ENCODE data around the gene CMTM6. TPM values are rescaled to one million over a fixed set of nuclear protein-coding genes. Genes with fewer than 3 reads are reported as not detected.
A peak's percentile ranks its signal among the peaks of the same experiment; 100 is the strongest.

The CMTM6 gene
- total and polyA plus RNA-seq, 10 of the 15 experiments (the other 5 are each of a cell fraction or from before 2014, with no cell fraction given): 27.1 to 97.3 (median 61.4) TPM

DNA sequence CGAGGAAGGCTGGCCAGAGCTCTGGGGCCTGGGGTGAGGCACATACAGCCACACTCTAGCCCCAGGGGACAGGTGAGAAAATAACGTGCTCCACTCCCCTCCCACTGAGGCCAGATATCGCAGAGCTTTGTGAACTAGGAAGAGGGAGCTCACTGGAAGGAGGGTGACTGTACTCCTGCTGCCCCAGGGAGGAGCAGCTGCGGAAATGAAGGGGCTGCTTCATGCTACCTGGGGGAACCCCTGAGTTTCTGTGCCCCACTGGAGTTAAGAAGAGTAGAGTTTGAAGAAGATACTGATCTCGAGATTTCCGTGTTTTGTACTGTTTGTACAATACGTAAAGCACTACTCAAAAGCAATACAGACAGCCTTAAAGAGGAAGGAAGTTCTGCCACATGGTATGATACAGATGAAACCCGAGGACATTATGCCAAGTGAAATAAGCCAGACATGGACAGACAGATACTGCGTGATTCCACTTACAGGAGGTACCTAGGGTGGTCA is 44.6 kb downstream of the CMTM6 start (continued):
- peak; percentile 78; the same call in 1 of the 2 replicates for TF ChIP-seq CHD2 (IDR thresholded peaks at IDR 0.05; ENCODE audit: borderline replicate concordance, low read depth, low read length)

DNA sequence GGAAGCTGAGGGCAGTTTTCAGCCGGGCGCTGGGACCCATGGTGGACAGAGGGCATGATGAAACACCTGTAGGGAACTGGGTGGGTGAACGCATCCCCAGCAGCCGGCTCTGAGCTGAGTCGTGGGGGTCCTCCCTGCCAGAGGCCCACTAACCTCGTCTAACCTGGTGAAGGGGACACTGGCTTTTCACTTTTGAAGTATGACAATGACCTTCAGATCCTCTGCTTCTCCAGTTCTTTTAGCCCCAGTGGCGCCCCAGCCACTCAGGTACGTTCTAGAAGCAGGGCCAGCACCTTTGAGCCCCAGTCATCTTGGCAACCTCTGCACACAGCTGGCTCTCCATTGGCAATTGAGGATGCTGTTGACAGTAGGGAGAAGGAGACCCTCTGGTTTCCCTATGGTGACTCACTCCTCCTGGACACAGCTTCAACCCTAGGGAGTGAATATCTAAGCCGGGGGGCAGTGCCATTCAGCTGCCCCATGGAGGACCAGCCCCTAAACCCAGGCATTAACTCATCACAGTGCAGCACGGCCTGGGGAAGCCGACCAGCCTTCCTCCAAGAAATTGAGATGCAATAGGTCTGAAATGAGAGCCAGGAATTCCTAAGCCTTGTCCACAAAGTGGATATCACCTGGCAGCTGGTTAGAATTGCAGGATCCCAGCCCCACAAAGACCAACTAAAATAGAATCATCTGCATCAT is 46.1 kb downstream of the CMTM6 start:
- intact Hi-C loops (cut with micrococcal nuclease; ENCODE audit: unreplicated experiment) (no loop called here), in situ Hi-C loops (cut with MboI) (no loop called here)
- DNase-seq (ENCODE audit: low read depth, low spot score) (no peak), FAIRE-seq (no peak), ATAC-seq (no peak)
- Histone ChIP-seq H3K4me2 (ENCODE audit: control insufficient read depth, insufficient read depth) (peak overlapping the region; percentile 81), H3K27ac (ENCODE audit: control insufficient read depth, insufficient read depth) (no peak overlapping the region), H2AFZ (ENCODE audit: control insufficient read depth, low read depth, low read length) (no peak overlapping the region), H3K36me3 (ENCODE audit: control insufficient read depth in 2 of 2, insufficient read depth in 2 of 2, low read length in 1 of 2) (peaks cover 0 to 4% of the 10 kb centered on the region in 2 experiments; a peak in 1 of 4 replicates), H3K27me3 (replicated peaks in 1 of 2; ENCODE audit: control insufficient read depth in 2 of 2, insufficient read depth in 2 of 2, low read length in 1 of 2) (no peaks in the 10 kb centered on the region; a peak in 1 of 4 replicates), H3K4me3 (no peak overlapping the region), H3K4me1 (ENCODE audit: control insufficient read depth, insufficient read depth, low read length) (peaks cover 37% of the 10 kb centered on the region), H3K9me3 (replicated peaks; ENCODE audit: control insufficient read depth, insufficient read depth, low read length) (no peaks in the 10 kb centered on the region), H3K9ac (ENCODE audit: control insufficient read depth, insufficient read depth, low read length) (no peak overlapping the region), H4K20me1 (ENCODE audit: control insufficient read depth, insufficient read depth) (no peaks in the 10 kb centered on the region), H3K79me2 (ENCODE audit: control insufficient read depth, insufficient read depth, low read length) (no peaks in the 10 kb centered on the region)
- ChIA-PET SMC1A (ENCODE audit: uncharacterized antibody, unreplicated experiment) (interaction anchor here (1.1 to 9.0 kb wide), 11 partner anchors 8 to 82 kb away, joined by 3 to 119 read pairs (median 8); no protein-coding TSS in a partner anchor), RAD21 (ENCODE audit: unreplicated experiment) (interaction anchor here (0.7 to 6.0 kb wide), 14 partner anchors 9 to 81 kb away, joined by 3 to 66 read pairs (median 4); partner anchors contain the start of genes CMTM6 and CMTM7), CTCF (interaction anchor here (1.2 to 7.3 kb wide), 6 partner anchors 11 to 82 kb away, joined by 3 to 41 read pairs (median 8); no protein-coding TSS in a partner anchor), POLR2A (interaction anchor here (1.3 to 3.8 kb wide), 4 partner anchors 13 to 36 kb away, joined by 4 to 20 read pairs (median 6); no protein-coding TSS in a partner anchor)
- 40% methylated on average over 11 of the region's 11 CpGs for WGBS (ENCODE audit: insufficient coverage, insufficient replicate concordance, low lambda C conversion rate, missing lambda C conversion rate)
- TF ChIP-seq NFXL1 (IDR thresholded peaks at IDR 0.05; ENCODE audit: borderline replicate concordance) (no peak), MEF2A (IDR thresholded peaks at IDR 0.05; ENCODE audit: insufficient read depth, low read depth, low read length) (no peak), ETV6 (conservative IDR thresholded peaks at IDR 0.05 in 1 of 2, IDR thresholded peaks at IDR 0.05 in 1 of 2; ENCODE audit: borderline replicate concordance in 1 of 2, low read depth in 1 of 2) (no peak), CHD4 (IDR thresholded peaks at IDR 0.05) (no peak), FOXK2 (IDR thresholded peaks at IDR 0.05) (no peak), RCOR1 (conservative IDR thresholded peaks at IDR 0.05; ENCODE audit: low read depth, low read length) (no peak), SREBF1 (IDR thresholded peaks at IDR 0.05; ENCODE audit: low read length) (no peak), NBN (IDR thresholded peaks at IDR 0.05) (no peak), MXI1 (IDR thresholded peaks at IDR 0.05; ENCODE audit: low read depth, low read length) (no peak), HDGF (IDR thresholded peaks at IDR 0.05) (no peak), ASH2L (IDR thresholded peaks at IDR 0.05; ENCODE audit: borderline replicate concordance, low read depth) (no peak), BMI1 (IDR thresholded peaks at IDR 0.05; ENCODE audit: borderline replicate concordance) (no peak), SREBF2 (IDR thresholded peaks at IDR 0.05; ENCODE audit: low read length) (no peak), HDAC2 (IDR thresholded peaks at IDR 0.05) (no peak), CBX5 (IDR thresholded peaks at IDR 0.05; ENCODE audit: low read depth) (no peak), CREB1 (IDR thresholded peaks at IDR 0.05; ENCODE audit: low read depth) (no peak), NR2C1 (IDR thresholded peaks at IDR 0.05) (no peak)
- TF ChIP-seq, protein P1, sequence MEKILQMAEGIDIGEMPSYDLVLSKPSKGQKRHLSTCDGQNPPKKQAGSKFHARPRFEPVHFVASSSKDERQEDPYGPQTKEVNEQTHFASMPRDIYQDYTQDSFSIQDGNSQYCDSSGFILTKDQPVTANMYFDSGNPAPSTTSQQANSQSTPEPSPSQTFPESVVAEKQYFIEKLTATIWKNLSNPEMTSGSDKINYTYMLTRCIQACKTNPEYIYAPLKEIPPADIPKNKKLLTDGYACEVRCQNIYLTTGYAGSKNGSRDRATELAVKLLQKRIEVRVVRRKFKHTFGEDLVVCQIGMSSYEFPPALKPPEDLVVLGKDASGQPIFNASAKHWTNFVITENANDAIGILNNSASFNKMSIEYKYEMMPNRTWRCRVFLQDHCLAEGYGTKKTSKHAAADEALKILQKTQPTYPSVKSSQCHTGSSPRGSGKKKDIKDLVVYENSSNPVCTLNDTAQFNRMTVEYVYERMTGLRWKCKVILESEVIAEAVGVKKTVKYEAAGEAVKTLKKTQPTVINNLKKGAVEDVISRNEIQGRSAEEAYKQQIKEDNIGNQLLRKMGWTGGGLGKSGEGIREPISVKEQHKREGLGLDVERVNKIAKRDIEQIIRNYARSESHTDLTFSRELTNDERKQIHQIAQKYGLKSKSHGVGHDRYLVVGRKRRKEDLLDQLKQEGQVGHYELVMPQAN (conservative IDR thresholded peaks at IDR 0.05): no peak
- no TSS peak for BruUV-seq (replicated peaks)

Data from GM12878 (cell line).